Measurements from ENCODE around the gene RPL36AL. TPM values are rescaled to one million over a fixed set of nuclear protein-coding genes. Genes with fewer than 3 reads are reported as not detected.
"Not testable (repeated sequence)": the region's sequence is repeated elsewhere in the genome, so short reads cannot be mapped to it uniquely, and the experiment has no call there.

The RPL36AL gene
- total RNA-seq, 1 experiment from 2014 or later: 271 TPM

DNA sequence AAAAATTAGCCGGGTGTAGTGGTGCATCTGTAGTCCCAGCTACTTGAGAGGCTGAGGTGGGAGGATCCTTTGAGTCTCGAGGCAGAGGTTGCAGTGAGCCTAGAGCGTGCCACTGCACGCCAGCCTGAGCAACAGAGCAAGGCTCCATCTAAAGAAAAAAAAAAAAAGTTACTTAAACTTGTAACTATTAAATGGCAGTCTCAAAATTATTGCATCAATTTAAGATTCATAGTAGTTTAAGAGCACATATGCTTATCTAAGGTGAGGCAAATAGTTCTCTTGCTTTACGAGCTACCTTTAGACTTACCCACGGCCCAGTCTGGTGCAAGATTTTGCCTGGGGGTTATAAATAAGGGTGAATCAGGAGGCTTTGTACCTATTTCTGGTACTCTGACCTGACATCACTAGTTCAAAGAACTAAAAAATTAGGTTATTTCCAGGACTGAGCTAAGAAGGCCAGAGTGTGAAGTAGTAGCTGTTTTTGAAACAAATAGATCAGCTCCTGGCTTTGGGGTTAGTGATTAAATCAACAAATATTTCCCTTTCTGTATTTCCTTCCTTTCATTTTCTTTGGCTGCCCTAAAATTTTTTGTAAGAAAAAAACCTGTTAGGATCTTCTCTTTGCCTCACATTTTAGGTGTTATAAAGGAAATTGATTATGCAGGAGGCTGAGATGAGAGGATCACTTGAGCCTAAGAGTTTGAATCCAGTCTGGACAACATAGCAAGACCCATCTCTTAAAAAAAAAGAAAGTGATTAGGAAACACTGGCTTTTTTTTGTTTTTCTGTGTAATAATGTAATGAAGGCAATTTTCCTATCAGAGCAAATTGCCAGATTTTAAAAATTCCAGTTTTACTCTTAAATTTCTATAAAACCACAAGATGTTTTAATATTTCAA, 3.8 kb upstream of the RPL36AL start:
- DNase-seq: no peak
- no peak overlapping the region for H3K27ac ChIP-seq
- H3K9me3 ChIP-seq (replicated peaks): no peaks in the 10 kb centered on the region
- H3K4me3 ChIP-seq: no peak overlapping the region
- peaks cover 46% of the 10 kb centered on the region for H3K36me3 ChIP-seq
- peaks cover 12% of the 10 kb centered on the region; the same call in 1 of the 2 replicates for H3K4me1 ChIP-seq
- no peaks in the 10 kb centered on the region for H3K27me3 ChIP-seq

DNA sequence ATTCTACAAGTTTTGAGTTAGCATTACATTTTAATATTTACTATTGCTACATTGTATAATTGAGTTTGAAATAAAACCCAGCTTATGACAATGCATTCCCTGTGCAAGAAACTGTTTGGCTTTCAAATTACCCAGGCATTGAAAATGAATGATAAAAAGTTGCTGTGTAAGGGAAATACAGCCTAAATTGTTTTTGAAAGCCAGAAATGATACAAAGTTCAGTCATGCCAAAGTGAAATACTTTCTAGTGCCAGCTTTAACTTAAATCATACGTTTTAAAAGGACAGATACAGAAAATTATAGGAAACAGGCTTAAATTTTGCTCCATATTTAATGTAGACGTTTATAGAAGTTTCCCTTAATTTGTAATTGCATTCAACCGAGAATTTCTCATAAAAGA, 3.0 kb upstream of the RPL36AL start:
- Histone ChIP-seq H3K27me3 (no peaks in the 10 kb centered on the region), H3K27ac (no peak overlapping the region), H3K4me1 (peaks cover 12% of the 10 kb centered on the region; the same call in 1 of the 2 replicates), H3K9me3 (replicated peaks) (no peaks in the 10 kb centered on the region), H3K36me3 (peaks cover 54% of the 10 kb centered on the region), H3K4me3 (no peak overlapping the region)
- no peak for DNase-seq

DNA sequence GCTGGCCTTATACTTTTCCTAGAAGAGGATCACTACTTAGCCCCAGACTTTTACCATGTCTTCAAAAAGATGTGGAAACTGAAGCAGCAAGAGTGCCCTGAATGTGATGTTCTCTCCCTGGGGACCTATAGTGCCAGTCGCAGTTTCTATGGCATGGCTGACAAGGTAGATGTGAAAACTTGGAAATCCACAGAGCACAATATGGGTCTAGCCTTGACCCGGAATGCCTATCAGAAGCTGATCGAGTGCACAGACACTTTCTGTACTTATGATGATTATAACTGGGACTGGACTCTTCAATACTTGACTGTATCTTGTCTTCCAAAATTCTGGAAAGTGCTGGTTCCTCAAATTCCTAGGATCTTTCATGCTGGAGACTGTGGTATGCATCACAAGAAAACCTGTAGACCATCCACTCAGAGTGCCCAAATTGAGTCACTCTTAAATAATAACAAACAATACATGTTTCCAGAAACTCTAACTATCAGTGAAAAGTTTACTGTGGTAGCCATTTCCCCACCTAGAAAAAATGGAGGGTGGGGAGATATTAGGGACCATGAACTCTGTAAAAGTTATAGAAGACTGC, 1.7 kb upstream of the RPL36AL start:
- H3K27ac ChIP-seq: no peak overlapping the region
- peak in 1 of 2 experiments; percentile 15 for DNase-seq

DNA sequence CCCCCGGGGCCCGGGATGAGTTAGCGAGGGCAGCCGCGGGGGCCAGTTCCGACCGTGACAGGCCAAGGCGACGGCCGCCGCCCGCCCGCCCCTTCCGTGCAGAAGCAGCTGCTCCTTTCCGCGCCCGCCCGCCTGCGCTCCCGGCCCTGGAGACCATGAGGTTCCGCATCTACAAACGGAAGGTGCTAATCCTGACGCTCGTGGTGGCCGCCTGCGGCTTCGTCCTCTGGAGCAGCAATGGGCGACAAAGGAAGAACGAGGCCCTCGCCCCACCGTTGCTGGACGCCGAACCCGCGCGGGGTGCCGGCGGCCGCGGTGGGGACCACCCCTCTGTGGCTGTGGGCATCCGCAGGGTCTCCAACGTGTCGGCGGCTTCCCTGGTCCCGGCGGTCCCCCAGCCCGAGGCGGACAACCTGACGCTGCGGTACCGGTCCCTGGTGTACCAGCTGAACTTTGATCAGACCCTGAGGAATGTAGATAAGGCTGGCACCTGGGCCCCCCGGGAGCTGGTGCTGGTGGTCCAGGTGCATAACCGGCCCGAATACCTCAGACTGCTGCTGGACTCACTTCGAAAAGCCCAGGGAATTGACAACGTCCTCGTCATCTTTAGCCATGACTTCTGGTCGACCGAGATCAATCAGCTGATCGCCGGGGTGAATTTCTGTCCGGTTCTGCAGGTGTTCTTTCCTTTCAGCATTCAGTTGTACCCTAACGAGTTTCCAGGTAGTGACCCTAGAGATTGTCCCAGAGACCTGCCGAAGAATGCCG, 872 bp upstream of the RPL36AL start:
- Histone ChIP-seq H3K4me3 (peak overlapping the region; percentile 77), H3K9me3 (replicated peaks) (no peaks in the 10 kb centered on the region), H3K4me1 (peaks cover 12% of the 10 kb centered on the region; the same call in 1 of the 2 replicates), H3K27me3 (no peaks in the 10 kb centered on the region), H3K27ac (peak overlapping the region; percentile 85), H3K36me3 (peaks cover 56% of the 10 kb centered on the region)
- peak; percentile 81 to 86 for DNase-seq

More for the DNA sequence above, 1.7 kb upstream of the RPL36AL start:
- peaks cover 12% of the 10 kb centered on the region; the same call in 1 of the 2 replicates for H3K4me1 ChIP-seq
- H3K36me3 ChIP-seq: peaks cover 58% of the 10 kb centered on the region
- peak overlapping the region; percentile 77 for H3K4me3 ChIP-seq
- H3K27me3 ChIP-seq: no peaks in the 10 kb centered on the region
- no peaks in the 10 kb centered on the region for H3K9me3 ChIP-seq (replicated peaks)

DNA sequence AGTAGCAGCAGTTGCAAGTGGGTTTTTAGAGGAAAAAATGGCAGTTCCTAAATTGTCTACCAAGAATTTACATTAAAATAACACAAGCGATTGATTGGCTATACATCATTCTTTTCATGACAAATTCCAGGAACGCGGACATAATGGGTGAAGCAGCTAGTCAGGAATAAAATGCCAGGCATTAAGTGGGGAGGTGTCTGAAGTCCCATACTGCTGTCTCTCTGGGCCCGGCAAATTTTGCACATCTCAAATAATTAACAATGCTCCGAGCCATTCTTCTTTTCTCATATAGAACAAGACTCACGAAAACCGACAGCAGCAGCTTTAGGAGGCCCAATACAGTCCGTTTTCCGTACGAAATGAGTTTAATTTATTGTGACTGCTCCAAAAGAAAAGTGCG, 696 bp downstream of the RPL36AL start:
- H3K36me3 ChIP-seq: peaks cover 46% of the 10 kb centered on the region

DNA sequence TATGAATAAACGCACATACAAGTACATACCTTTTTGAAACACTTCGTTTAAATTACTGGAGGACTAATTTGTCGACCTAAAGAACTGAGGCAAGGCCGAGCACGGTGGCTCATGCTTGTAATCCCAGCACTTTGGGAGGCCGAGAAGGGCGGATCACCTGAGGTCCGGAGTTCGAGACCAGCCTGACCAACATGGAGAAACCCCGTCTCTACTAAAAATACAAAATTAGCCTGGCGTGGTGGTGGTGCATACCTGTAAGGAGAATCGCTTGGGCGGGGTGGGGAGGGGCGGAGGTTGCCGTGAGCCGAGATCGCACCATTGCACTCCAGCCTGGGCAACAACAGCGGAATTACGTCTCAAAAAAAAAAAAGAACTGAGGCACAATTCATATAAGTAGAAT, 1.2 kb downstream of the RPL36AL start:
- not testable (repeated sequence) for H3K9me3 ChIP-seq (replicated peaks); H3K27me3 ChIP-seq; H3K27ac ChIP-seq; DNase-seq
- peaks cover 47% of the 10 kb centered on the region for H3K36me3 ChIP-seq
- peak overlapping the region; percentile 77 for H3K4me3 ChIP-seq
- H3K4me1 ChIP-seq: peaks cover 12% of the 10 kb centered on the region; the same call in 1 of the 2 replicates

More for the DNA sequence above, 696 bp downstream of the RPL36AL start:
- Histone ChIP-seq H3K4me1 (peaks cover 12% of the 10 kb centered on the region; the same call in 1 of the 2 replicates), H3K27ac (peak overlapping the region; percentile 85), H3K4me3 (peak overlapping the region; percentile 77), H3K9me3 (replicated peaks) (no peaks in the 10 kb centered on the region), H3K27me3 (no peaks in the 10 kb centered on the region)
- no peak for DNase-seq

DNA sequence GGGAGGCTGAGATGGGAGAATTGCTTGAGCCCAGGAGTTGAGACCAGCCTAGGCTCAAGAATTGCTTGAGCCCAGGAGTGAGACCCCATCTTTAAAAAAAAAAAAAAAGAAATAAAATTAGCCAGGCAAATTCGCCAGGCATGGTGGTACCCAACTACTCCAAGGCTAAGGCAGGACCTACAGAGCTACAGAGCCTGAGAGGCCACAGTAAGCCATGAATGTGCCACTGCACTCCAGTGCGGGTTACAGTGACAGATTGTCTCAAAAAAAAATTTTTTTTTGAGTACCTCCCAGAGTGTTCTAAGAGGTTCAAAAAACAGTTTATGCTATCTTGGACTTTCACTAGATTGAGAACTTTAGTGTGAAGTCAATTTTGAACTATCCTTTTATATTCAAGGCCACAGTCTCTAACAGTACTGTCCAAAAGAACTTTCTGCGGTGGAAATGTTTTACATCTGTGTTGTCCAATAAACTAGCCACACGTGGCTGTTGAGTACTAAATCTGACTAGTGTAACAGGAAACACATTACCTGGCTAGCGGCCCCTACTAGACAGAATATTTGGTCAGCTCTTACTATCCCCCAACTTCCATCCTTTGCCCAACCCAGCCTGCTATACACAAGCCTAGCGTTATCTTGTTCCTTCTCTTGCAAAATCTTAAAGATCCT, 2.4 kb downstream of the RPL36AL start:
- Histone ChIP-seq H3K4me1 (peaks cover 12% of the 10 kb centered on the region; the same call in 1 of the 2 replicates), H3K9me3 (replicated peaks) (no peaks in the 10 kb centered on the region), H3K27me3 (no peaks in the 10 kb centered on the region), H3K36me3 (peaks cover 48% of the 10 kb centered on the region), H3K27ac (no peak overlapping the region), H3K4me3 (no peak overlapping the region)
- no peak for DNase-seq

DNA sequence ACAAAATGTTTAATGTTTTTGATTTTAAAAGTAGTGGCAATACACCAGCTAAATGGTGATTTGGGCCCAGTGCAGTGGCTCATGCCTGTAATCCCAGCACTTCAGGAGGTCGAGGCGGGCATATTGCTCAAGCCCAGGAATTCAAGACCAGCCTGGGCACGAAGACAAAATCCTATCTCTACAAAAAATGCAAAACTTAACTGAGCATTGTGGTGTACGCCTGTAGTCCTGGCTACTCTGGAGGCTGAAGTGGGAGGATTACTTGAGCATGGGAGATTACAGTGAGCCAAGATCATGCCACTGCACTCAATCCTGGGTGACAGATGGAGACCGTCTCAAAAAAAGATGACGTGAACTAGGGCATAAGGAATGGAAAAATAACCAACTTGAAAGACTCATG, 4.7 kb downstream of the RPL36AL start:
- Histone ChIP-seq H3K4me1 (no peaks in the 10 kb centered on the region), H3K27me3 (no peaks in the 10 kb centered on the region), H3K9me3 (replicated peaks) (no peaks in the 10 kb centered on the region), H3K36me3 (peaks cover 43% of the 10 kb centered on the region), H3K27ac (no peak overlapping the region), H3K4me3 (no peak overlapping the region)
- no peak for DNase-seq

DNA sequence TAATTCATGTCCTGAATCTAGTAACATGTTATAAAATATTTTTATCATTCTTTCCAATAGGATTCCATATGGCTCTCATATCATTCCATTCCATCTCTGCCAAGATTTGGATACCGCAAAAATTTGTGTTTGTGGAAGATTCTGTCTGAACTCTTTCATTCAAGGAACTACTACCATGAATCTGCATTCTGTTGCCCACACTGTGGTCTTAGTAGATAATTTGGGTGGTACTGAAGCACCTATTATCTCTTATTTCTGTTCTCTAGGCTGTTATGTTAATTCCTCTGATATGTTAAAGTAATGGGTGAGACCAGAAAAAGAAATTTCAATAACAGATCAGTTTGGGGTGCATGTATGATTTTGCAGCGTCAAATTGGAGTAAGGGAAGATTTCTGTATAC, 6.2 kb downstream of the RPL36AL start:
- Histone ChIP-seq H3K4me1 (no peaks in the 10 kb centered on the region), H3K27me3 (no peaks in the 10 kb centered on the region), H3K9me3 (replicated peaks) (no peaks in the 10 kb centered on the region), H3K36me3 (peaks cover 46% of the 10 kb centered on the region), H3K4me3 (no peak overlapping the region), H3K27ac (no peak overlapping the region)
- no peak for DNase-seq

DNA sequence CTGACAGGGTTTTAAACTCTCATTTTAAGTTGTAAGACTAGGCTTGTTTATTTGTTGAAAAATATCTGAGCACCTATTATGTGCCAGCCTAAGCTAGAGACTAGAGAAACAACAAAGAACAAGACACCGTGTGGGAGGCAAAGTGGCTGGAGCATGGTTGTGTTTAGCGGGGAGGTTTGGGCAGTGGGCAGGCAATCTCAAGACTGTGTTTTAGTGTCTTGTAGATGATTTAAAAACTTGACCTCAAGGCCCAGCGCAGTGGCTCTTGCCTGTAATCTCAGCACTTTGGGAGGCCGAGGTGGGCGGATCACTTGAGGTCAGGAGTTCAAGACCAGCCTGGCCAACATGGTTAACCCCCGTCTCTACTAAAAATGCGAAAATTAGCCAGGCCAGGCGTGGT, 7.8 kb downstream of the RPL36AL start:
- DNase-seq: no peak

DNA sequence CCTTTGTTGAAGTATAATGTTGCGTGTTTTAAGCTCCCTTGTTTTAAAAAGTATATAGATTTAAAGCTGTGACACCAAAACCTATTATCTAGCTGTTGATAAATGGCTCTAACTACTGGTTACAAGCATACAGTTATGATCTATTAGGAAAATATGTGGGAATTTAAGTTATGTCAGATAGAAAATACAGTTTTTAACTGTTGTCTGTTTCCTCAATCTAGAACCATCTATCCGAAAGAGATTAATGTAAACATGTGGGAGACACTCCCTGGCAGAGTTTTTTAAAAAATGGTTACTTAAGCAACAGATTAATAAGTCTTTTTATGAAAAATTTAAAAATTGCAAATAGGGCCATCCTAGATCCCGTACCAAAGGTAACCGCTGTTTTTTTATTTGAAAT, 8.2 kb downstream of the RPL36AL start:
- Histone ChIP-seq H3K4me3 (no peak overlapping the region), H3K36me3 (peaks cover 29% of the 10 kb centered on the region), H3K27me3 (no peaks in the 10 kb centered on the region), H3K27ac (no peak overlapping the region), H3K4me1 (no peaks in the 10 kb centered on the region), H3K9me3 (replicated peaks) (no peaks in the 10 kb centered on the region)
- DNase-seq: no peak

More for the DNA sequence above, 7.8 kb downstream of the RPL36AL start:
- Histone ChIP-seq H3K9me3 (replicated peaks) (no peaks in the 10 kb centered on the region), H3K27me3 (no peaks in the 10 kb centered on the region), H3K36me3 (peaks cover 30% of the 10 kb centered on the region), H3K4me3 (no peak overlapping the region), H3K4me1 (no peaks in the 10 kb centered on the region), H3K27ac (no peak overlapping the region)

DNA sequence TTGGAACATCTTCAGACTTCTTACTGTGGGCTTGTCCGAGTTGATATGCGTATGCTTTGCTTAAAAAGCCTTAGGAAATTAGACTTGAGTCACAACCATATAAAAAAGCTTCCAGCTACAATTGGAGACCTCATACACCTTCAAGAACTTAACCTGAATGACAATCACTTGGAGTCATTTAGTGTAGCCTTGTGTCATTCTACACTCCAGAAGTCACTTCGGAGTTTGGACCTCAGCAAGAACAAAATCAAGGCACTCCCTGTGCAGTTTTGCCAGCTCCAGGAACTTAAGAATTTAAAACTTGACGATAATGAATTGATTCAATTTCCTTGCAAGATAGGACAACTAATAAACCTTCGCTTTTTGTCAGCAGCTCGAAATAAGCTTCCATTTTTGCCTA, 12.8 kb downstream of the RPL36AL start:
- H3K27ac ChIP-seq: no peak overlapping the region
- H3K4me3 ChIP-seq: no peak overlapping the region
- DNase-seq: no peak
- no peaks in the 10 kb centered on the region for H3K27me3 ChIP-seq
- peaks cover 44% of the 10 kb centered on the region for H3K36me3 ChIP-seq
- H3K4me1 ChIP-seq: no peaks in the 10 kb centered on the region
- no peaks in the 10 kb centered on the region for H3K9me3 ChIP-seq (replicated peaks)

DNA sequence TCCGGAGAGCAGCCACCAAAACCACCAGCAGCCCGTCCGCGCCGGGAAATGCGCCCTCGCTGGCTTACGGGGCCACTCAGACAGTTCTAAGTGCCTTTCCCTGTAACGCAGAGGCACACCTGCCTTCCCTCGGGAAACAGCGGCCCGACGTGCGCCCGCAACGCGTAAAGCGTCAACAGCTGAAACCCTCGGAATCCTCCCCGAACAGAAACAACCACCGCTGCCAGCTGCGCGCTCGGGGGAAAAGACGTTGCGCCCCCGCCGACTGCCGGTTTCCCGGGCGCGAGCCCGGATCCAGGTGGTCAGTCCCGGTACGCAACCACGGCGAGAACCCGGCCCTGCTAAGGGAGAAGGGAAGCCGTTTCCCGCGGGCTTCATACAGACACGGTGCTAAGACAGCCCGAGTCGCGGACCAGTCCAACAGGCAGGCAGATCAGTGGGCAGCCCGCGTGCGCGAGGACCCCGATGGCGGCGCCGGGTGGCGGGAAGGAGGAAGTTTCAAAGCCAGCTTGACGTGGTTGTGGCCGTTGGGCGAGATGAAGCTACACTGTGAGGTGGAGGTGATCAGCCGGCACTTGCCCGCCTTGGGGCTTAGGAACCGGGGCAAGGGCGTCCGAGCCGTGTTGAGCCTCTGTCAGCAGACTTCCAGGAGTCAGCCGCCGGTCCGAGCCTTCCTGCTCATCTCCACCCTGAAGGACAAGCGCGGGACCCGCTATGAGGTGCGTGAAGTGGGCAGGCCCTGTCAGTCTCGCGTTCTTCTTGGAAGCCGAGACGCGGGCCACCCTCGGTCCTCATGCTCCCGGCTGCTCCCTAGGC, 21.7 kb downstream of the RPL36AL start, which contains the start of gene LRR1:
Gene LRR1, plus strand, starts transcription at position 456 of the 816 bp plus-strand sequence. Its CDS starts 81 bp downstream, at position 537.
- H3K27ac ChIP-seq: peak within 1 kb of the TSS; percentile 100
- peak within 1 kb of the TSS; percentile 98 for H3K4me3 ChIP-seq
- peaks cover 17% of the 10 kb centered on the region for H3K36me3 ChIP-seq
- peak; percentile 84 to 86 for DNase-seq
- no peaks in the 10 kb centered on the region for H3K27me3 ChIP-seq
- no peaks in the 10 kb centered on the region for H3K4me1 ChIP-seq
- H3K9me3 ChIP-seq (replicated peaks): no peaks in the 10 kb centered on the region; the same call in 1 of the 2 replicates

Measured in SJCRH30 (cell line).